Right lobe of liver (tissue), 6 donors: Measurements from ENCODE around the gene NUDT4. TPM values are rescaled to one million over a fixed set of nuclear protein-coding genes. Genes with fewer than 3 reads are reported as not detected.

ENCODE experiments used
- ATAC-seq, 4 donors: fragments of 200-7000 bp; cut with Tn5 transposase; one replicate each; pipeline ENCODE4 v1.9.1; 2020; ENCODE audit warnings: mild to moderate bottlenecking in 4 of 4, moderate library complexity in 4 of 4
- DNase-seq, 3 donors: peaks; one replicate each; pipeline ENCODE4 v3.0.0-alpha.2; 2020
- H3K27ac ChIP-seq, 3 donors: fragments of 200-600 bp; one replicate each; pipeline ENCODE4 v1.8.0; 2022
- H3K27me3 ChIP-seq, 2 donors: fragments of 200-600 bp; one replicate each; pipeline ENCODE4 v1.8.0; 2022
- H3K36me3 ChIP-seq, 4 donors: fragments of 200-600 bp; sonication (generic) in 1 of 4; one replicate each; pipeline versions ENCODE4 v1.5.1 to v1.8.0; 2017 to 2022; ENCODE audit warnings: control low read depth in 1 of 4
- H3K4me1 ChIP-seq, 4 donors: fragments of 200-600 bp; sonication (generic) in 1 of 4; one replicate each; pipeline versions ENCODE4 v1.5.1 to v1.8.0; 2017 to 2022; ENCODE audit warnings: control low read depth in 1 of 4
- H3K4me3 ChIP-seq, 3 donors: fragments of 200-600 bp; one replicate each; pipeline ENCODE4 v1.8.0; 2022
- H3K9me3 ChIP-seq, 4 donors: fragments of 200-600 bp; sonication (generic) in 1 of 4; one replicate each; pipeline versions ENCODE4 v1.5.1 to v1.8.0; 2017 to 2022; ENCODE audit warnings: control low read depth in 1 of 4
- POLR2A ChIP-seq: fragments of 450-650 bp; IDR thresholded peaks from one replicate; pipeline ENCODE4 v1.6.1; 2017; ENCODE audit warnings: antibody characterized with exemption, mild to moderate bottlenecking
- WGBS: methylation state at CpG from one replicate; pipeline ENCODE4 v1.1.6; 2018; ENCODE audit warnings: low coverage, low lambda C conversion rate; ENCODE audit not compliant: insufficient coverage; ENCODE audit errors: missing lambda C conversion rate; 5-methylcytosine and 5-hydroxymethylcytosine counted together
- intact Hi-C, 2 donors: fragments of 100-400 bp; cut with DNase I; formaldehyde crosslinking; loops; one replicate each; pipeline versions ENCODE4 v1.11.2 to v1.14.1; 2022
- total RNA-seq, 6 experiments: library from RNA; depleted of rRNA in 2 of 6; stranded (reverse); fragments of >200 nt in 2 of 6; fragmentation: NEBNext Ultra II Directional in 3 of 6; extraction: Animal tissue kit (Norgen Biotek cat#: 25700) in 3 of 6; gene quantifications; one replicate each; pipeline versions ENCODE4 v1.1.0 to v1.2.4, GENCODE V29; 2016 to 2023
- TF ChIP-seq, protein P1 (sequence below), 4 donors: fragments of 200-600 bp in 3 of 4; fragments of 450-650 bp in 1 of 4; IDR thresholded peaks; one replicate each; pipeline versions ENCODE4 v1.5.1 to v1.8.0; 2016 to 2022; ENCODE audit warnings: antibody characterized with exemption in 4 of 4, mild to moderate bottlenecking in 2 of 4
- donor health status: DM: no; HTN: yes; CAD: no.
- donor health status: DM: no; HTN: no; CAD: no.
- donor health status: DM: no; HTN: no; CAD: no.
- donor health status: DM: no; HTN: yes; CAD: no.
- donor health status: DM: no; HTN: yes; CAD: no.

NUDT4 gene
- total RNA-seq, 6 experiments from 2014 or later = 13.1 to 23.1 (median 20.3) TPM

DNA sequence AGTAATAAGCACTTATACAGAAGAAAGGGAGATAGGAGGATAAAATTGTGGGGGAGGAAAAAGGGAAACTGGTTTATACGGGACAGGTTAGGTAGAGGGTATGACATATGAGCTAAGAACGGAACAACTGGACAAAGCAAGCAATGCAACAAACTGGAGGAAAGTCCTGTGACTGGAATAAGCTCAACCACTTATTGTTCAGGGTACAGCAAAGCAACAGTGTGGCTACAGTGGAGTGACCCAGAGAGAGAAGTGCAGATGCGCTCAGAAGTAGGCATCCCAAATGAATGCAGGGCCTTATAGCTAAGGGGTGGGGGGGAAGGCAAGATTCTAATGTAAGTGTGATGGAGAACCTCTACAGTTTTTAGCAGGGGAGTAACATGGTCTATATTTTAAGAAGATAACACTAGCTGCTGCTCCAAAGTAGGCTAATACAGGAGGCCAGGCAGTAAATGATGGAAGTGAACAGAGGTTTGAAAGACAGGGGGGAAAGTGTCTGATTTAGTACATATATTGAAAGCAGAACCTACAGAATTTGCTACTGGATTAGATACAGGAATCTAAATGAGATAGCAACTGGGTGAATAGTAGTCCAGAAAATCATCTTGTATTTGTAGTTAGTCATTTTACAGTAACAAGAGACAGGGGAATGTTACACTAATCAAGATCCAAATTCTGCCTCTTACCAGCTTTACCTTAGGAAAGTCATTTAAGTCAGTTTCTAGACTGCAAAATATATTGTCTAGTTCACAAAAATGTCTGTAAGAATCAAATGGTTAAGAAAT is 60.7 kb downstream of the NUDT4 start:
- DNase-seq = no peak
- WGBS = 49% methylated on average over 3 of the region's 3 CpGs
- no peaks in the 10 kb centered on the region for H3K9me3 ChIP-seq
- no peak overlapping the region for H3K27ac ChIP-seq
- TF ChIP-seq, protein P1, sequence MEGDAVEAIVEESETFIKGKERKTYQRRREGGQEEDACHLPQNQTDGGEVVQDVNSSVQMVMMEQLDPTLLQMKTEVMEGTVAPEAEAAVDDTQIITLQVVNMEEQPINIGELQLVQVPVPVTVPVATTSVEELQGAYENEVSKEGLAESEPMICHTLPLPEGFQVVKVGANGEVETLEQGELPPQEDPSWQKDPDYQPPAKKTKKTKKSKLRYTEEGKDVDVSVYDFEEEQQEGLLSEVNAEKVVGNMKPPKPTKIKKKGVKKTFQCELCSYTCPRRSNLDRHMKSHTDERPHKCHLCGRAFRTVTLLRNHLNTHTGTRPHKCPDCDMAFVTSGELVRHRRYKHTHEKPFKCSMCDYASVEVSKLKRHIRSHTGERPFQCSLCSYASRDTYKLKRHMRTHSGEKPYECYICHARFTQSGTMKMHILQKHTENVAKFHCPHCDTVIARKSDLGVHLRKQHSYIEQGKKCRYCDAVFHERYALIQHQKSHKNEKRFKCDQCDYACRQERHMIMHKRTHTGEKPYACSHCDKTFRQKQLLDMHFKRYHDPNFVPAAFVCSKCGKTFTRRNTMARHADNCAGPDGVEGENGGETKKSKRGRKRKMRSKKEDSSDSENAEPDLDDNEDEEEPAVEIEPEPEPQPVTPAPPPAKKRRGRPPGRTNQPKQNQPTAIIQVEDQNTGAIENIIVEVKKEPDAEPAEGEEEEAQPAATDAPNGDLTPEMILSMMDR (IDR thresholded peaks at IDR 0.05) = no peak
- no peak for TF ChIP-seq POLR2A
- no peaks in the 10 kb centered on the region for H3K27me3 ChIP-seq
- H3K4me1 ChIP-seq = peaks cover 0 to 13% (median 6%) of the 10 kb centered on the region in 4 donors
- H3K36me3 ChIP-seq = no peaks in the 10 kb centered on the region
- no peak for ATAC-seq
- no peak overlapping the region for H3K4me3 ChIP-seq
- intact Hi-C loops = no loop called here

DNA sequence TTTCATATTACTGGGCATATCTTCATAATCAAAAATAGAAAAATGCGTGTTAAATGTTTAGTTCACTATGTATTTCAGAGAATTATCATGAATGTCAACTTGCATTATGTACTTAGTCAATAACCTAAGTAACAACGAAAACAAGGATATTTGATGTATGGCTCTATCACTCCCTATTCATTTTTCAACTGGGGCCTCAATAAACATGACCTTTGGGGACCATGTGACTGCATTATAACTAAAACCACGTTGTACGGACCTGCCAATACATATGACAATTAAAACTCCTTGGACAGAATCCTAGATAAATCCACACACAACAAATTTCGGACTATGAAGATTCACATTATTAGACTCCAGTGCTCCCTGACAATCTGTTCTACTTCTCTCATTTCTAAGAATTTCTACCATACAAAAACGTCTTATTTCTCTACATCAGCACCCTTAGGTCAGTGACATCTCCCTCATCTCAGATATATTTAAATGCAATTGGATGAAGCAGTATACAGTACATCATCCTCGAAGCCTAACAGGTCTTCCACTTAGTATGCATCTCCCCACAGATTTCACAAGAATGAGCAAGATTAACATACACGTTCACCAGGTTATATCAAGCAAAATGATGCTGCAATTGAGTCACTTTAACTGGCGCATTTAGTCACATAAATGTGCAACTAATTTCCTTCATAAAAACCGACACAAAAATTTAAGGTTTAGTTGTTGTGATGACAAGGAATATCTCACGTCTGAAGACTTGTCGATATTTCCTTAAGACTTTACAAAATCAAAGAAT is 62.5 kb downstream of the NUDT4 start:
- H3K4me3 ChIP-seq = peak overlapping the region; percentile 93 to 97 (median 93)
- no peaks in the 10 kb centered on the region for H3K9me3 ChIP-seq
- no peaks in the 10 kb centered on the region for H3K36me3 ChIP-seq
- intact Hi-C loops = no loop called here
- no peak for ATAC-seq
- peaks cover 0 to 13% (median 6%) of the 10 kb centered on the region in 4 donors for H3K4me1 ChIP-seq
- H3K27ac ChIP-seq = peak overlapping the region in 1 of 3 donors; percentile 77
- DNase-seq = no peak
- no peak for TF ChIP-seq POLR2A
- TF ChIP-seq, protein P1 (IDR thresholded peaks at IDR 0.05) = no peak
- WGBS = 17% methylated on average over 12 of the region's 12 CpGs
- H3K27me3 ChIP-seq = no peaks in the 10 kb centered on the region

DNA sequence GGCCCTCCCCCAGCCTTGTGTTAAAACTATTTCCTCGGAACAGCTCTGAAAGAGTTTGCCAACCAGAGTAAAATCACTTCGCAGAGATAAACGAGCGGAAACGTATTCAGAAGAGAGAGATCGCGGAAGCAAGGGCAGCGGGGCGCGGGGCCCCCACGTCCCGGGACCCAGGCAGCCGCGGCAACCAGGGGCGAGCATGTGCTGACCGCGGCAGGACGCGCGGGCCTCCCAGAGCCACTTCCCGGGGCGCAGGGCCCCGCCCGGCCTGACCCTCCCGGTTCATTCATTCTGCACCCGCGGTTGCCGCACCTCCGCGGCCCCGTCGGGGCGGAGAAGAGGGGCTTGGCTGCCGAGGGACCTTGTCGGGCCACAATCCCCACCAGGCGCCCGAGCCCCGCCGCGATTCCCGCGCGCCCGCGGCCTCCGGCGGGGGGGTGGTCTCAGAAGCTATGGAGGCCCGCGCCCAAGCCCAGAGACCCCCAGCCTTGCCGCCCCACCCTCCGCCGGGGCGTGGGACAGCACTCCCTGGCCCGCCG is 63.4 kb downstream of the NUDT4 start:
- TF ChIP-seq, protein P1 (IDR thresholded peaks at IDR 0.05) = no peak
- TF ChIP-seq POLR2A = no peak
- Histone ChIP-seq H3K4me3 (peak overlapping the region; percentile 93 to 97 (median 93)), H3K9me3 (no peaks in the 10 kb centered on the region), H3K27me3 (no peaks in the 10 kb centered on the region), H3K27ac (peak overlapping the region; percentile 66 to 87 (median 77)), H3K36me3 (no peaks in the 10 kb centered on the region), H3K4me1 (peaks cover 0 to 13% (median 6%) of the 10 kb centered on the region in 4 donors)
- DNase-seq (peak; percentile 51 to 64 (median 56)), ATAC-seq (peak; percentile 1 to 25 (median 16))
- intact Hi-C loops = no loop called here
- WGBS = 0% methylated on average over 12 of the region's 55 CpGs

DNA sequence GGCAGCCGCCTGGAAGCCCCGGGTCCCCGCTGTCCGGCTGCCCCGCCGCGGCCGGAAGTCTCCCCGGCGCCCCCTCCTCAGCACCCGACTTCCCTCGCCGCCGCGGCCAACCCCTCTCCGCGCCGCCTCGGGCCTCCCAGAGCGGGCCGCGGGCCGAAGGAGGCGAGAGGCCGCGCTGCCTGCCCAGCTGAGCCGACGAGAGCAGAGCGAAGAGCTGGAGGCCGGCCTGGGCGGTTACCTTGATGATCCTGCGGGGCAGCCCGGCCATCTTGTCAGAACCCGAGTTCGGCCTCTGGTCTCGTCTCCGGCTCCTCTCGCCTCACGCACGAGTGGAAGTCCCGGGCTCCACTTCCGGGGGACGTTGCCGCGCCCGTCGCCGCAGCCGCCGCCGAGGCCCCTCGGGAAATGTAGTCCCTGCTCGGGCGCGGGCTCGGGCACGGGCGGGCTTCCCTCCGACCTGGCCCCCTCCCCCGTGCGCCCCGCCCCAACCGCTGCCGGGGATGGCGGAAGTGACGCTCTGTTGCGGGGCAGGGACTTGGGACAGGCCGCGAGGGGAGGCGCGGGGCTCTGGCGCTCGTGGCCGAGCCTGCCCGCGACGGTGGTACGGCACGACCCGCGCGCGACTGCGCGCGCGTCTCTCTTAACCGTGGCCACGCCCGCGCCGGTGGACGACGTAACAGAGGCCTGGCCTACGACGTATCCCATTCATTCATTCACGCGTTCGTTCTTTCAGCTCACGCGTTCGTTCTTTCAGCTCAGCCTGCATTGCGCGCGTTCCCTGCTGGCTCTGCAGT is 64.1 kb downstream of the NUDT4 start, which contains the start of gene UBE2N:
Gene UBE2N, minus strand, starts transcription at position 331 of the 794 bp plus-strand sequence. Its CDS starts 63 bp downstream, at position 268.
- Histone ChIP-seq H3K36me3 (no peaks in the 10 kb centered on the region), H3K4me3 (peak within 1 kb of the TSS; percentile 93 to 97 (median 93)), H3K27ac (peak within 1 kb of the TSS; percentile 66 to 87 (median 77)), H3K27me3 (no peaks in the 10 kb centered on the region), H3K4me1 (peaks cover 0 to 13% (median 6%) of the 10 kb centered on the region in 4 donors), H3K9me3 (no peaks in the 10 kb centered on the region)
- DNase-seq (peak; percentile 98), ATAC-seq (peak; percentile 96 to 99 (median 96))
- peak; percentile 72 for TF ChIP-seq POLR2A
- TF ChIP-seq, protein P1 (IDR thresholded peaks at IDR 0.05) = no peak
- intact Hi-C loops = no loop called here
- 0% methylated on average over 14 of the region's 105 CpGs for WGBS
